ENCODE data around the gene CAPZB.

- TF ChIP-seq POLR2A (IDR thresholded peaks at IDR 0.05) (no peak), CTCF (IDR thresholded peaks at IDR 0.05 in 8 of 11, conservative IDR thresholded peaks at IDR 0.05 in 3 of 11) (no peak)
These were observed 54.9 kb downstream of the CAPZB start for GRCh38 chr1:19430121-19431068.

Data from spleen (tissue), 7 donors.